ENCODE data around the gene EFTUD2.

EFTUD2 gene

GRCh38 chr17:44898768-44899073 lies 524 bp downstream of the EFTUD2 start:
- TF ChIP-seq GATA2 (IDR thresholded peaks at IDR 0.05; ENCODE audit: low read depth, low read length) (no peak), GATA3 (IDR thresholded peaks at IDR 0.05; ENCODE audit: low read depth, low read length) (no peak)

GRCh38 chr17:44894642-44895041 lies 4.6 kb downstream of the EFTUD2 start:
- TF ChIP-seq GATA3 (IDR thresholded peaks at IDR 0.05; ENCODE audit: low read depth, low read length) (no peak), GATA2 (IDR thresholded peaks at IDR 0.05; ENCODE audit: low read depth, low read length) (no peak)

DNA sequence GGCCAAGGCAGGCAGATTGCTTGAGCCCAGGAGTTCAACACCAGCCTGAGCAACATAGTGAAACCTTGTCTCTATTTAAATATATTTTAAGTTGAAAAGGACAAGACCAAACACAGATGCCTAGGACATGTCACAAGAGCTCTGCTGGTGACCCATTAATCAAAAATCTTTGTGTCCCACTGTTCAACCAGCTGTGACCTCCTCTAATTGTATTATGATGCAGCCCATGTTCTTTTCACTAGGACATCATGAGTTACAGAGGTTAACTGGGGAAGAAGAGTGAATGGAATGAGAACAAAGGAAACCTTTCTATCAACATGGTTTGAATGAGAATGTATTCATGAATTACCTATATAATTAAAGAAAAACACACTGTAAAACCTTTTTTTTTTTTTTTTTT lies 7.0 kb downstream of the EFTUD2 start:
- no peak for TF ChIP-seq GATA3 (IDR thresholded peaks at IDR 0.05; ENCODE audit: low read depth, low read length)
- TF ChIP-seq GATA2 (IDR thresholded peaks at IDR 0.05; ENCODE audit: low read depth, low read length) = no peak

GRCh38 chr17:44889003-44889402 lies 10.2 kb downstream of the EFTUD2 start:
- TF ChIP-seq GATA3 (IDR thresholded peaks at IDR 0.05; ENCODE audit: low read depth, low read length) = no peak
- no peak for TF ChIP-seq GATA2 (IDR thresholded peaks at IDR 0.05; ENCODE audit: low read depth, low read length)

DNA sequence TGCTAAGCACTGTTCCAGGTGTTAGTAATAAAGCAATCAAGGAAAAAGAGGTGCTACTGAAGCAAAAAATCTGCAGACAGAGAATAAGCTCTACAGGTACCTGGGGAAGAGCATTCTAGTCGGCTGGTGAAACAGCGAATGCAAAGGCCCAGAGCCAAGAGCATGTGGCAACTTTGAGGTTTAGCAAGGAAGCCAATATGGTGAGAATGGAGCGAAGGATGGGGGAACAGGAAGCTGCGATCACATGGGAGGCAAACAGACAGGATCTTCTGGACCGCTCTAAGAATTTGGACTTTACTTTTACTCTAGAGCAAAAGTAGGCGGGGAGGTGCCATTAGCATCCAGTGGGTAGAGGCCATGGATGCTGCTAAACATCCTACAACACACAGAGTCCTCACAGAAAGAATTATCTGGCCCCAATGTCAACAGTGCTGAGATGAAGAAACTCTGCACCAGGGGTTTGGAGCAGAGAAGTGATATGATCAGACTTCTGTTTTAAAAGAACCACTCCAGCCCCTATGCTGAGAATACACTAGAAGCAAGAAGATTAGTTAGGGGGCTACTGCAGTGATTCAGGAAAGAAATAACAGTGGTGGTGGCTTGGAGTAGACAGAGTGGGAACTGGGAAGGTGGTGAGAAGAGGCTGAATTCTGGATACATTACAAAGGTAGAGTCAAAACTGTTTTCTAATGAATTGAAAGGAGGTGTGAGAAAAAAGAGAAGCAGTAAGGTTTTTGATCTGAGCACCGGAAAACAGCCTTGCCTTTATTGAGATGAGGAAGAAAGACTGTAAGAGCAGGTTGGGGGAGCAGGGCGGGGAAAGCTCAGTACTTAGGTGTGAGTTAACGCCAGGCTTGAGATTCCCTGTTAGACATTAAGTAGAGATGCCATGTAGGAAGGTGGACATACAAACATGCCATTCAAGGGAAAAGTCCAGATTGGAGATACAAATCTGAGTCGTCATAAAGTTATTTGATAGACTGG lies 11.0 kb downstream of the EFTUD2 start:
- TF ChIP-seq GATA2 (IDR thresholded peaks at IDR 0.05; ENCODE audit: low read depth, low read length) (no peak), GATA3 (IDR thresholded peaks at IDR 0.05; ENCODE audit: low read depth, low read length) (no peak)

- TF ChIP-seq GATA2 (IDR thresholded peaks at IDR 0.05; ENCODE audit: low read depth, low read length) (no peak), GATA3 (IDR thresholded peaks at IDR 0.05; ENCODE audit: low read depth, low read length) (no peak)
Observed at GRCh38 chr17:44887016-44887415, 12.2 kb downstream of the EFTUD2 start.

DNA sequence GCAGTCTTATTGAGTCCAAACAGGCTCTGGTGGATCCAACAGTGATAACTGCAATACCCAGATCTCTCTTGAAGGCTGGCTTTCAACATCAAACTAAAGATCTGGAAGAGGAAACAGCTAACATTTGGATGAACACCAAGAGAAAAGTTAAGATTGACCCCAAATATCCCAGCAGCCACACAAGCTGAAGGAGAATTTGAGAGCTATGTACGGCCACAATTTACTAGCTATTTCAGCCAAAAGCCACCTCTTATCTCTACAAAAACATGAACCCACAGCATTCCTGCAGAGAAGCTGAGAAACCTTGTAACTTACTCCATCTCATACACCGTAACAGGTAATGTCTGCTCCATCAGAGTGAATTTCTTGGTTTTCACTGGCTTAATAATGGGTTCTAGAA lies 14.3 kb downstream of the EFTUD2 start:
- no peak for TF ChIP-seq GATA3 (IDR thresholded peaks at IDR 0.05; ENCODE audit: low read depth, low read length)
- TF ChIP-seq GATA2 (IDR thresholded peaks at IDR 0.05; ENCODE audit: low read depth, low read length) = no peak

DNA sequence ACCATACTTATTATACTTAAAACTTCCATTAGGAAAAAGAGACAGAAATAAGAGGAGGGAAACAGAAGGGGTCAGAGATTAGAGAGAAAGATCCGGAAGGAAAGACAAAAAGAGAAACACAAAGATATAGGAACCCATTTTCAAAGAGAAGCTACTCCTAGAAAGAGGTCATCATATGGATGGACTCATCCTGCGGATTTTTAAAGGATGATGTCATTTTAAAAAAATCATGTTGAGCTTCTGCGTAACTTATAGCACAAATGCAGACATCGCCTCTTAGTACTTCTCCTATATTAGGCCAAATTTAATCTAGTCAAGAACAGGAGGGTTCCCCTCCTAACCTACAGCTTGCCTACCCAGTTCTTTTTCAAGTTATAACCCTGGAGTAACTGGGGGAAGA lies 18.1 kb downstream of the EFTUD2 start:
- TF ChIP-seq GATA3 (IDR thresholded peaks at IDR 0.05; ENCODE audit: low read depth, low read length) (no peak), GATA2 (IDR thresholded peaks at IDR 0.05; ENCODE audit: low read depth, low read length) (no peak)

GRCh38 chr17:44880062-44880461 lies 19.2 kb downstream of the EFTUD2 start:
- TF ChIP-seq GATA2 (IDR thresholded peaks at IDR 0.05; ENCODE audit: low read depth, low read length) (no peak), GATA3 (IDR thresholded peaks at IDR 0.05; ENCODE audit: low read depth, low read length) (no peak)

DNA sequence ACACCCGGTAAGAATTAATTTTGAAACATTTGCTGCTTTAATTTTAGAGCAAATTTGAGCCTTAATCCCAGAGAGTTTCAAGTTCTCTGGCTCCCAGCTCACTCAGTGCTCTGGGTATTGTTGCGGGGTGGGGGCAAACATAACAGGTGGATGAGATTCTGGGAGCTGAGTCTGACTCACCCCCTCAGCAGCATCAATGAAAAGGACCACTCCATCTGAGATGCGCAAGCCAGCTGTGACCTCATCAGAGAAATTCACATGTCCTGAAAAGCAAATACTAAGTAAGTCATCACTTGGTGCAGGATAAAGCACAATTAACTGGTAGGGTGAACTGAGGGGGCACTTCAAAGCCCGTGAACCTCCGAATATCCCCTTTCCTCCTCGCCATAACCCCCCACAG lies 19.9 kb downstream of the EFTUD2 start:
- TF ChIP-seq GATA3 (IDR thresholded peaks at IDR 0.05; ENCODE audit: low read depth, low read length) = no peak
- TF ChIP-seq GATA2 (IDR thresholded peaks at IDR 0.05; ENCODE audit: low read depth, low read length) = no peak

- TF ChIP-seq GATA3 (IDR thresholded peaks at IDR 0.05; ENCODE audit: low read depth, low read length) (no peak), GATA2 (IDR thresholded peaks at IDR 0.05; ENCODE audit: low read depth, low read length) (no peak)
Observed at GRCh38 chr17:44878627-44879221, 20.5 kb downstream of the EFTUD2 start.

- TF ChIP-seq GATA2 (IDR thresholded peaks at IDR 0.05; ENCODE audit: low read depth, low read length) = no peak
- no peak for TF ChIP-seq GATA3 (IDR thresholded peaks at IDR 0.05; ENCODE audit: low read depth, low read length)
Observed at GRCh38 chr17:44877121-44877520, 22.1 kb downstream of the EFTUD2 start.

DNA sequence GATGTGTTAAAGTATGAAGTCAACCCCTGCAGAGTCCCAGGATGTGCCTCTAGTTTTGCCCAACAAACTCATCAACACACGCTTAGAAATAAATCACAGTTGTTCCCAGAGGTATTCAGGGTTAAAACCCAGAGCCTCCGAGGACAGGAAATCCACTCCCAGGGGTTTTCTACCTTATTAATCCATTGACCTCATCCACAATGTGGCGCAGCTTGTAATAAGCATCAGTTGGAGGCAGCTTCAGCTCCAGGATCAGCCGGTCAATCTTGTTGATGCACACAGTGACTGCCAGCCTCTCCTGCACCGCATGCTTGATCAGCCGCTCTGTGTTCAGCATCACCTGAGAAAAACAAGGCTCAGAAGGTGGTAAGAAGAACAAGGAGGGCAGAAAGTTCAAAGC lies 23.5 kb downstream of the EFTUD2 start:
- TF ChIP-seq GATA2 (IDR thresholded peaks at IDR 0.05; ENCODE audit: low read depth, low read length) = no peak
- TF ChIP-seq GATA3 (IDR thresholded peaks at IDR 0.05; ENCODE audit: low read depth, low read length) = no peak

DNA sequence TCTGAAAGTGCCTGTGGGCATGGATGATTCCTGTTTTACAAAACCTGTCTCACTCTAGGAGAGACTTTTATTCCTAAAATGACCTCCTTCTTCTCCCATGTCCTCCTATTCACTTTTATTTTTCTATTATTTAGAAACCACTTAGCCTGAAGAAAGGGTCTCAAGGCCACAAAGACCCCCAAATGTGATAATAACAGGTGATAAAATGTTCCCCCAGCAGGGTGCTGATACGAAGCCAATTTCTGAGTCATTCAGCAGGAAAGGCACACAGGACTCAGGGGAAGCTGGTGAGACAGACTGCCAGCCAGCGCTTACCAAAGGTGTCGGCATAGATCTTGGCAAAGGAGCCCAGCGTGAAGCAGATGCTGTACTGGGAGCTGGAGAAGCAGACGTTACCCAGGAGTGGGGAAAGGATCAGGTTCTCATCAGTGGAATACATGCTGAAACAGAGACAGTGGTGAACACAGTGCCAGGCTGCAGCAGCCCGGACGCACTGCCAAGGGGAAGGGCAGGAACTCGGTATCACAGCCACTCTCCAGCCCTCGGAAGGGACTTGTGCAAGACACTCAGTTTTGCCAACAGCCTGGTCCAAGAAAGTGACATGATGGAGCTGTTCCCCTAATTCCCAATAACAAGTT lies 27.0 kb downstream of the EFTUD2 start:
- TF ChIP-seq GATA3 (IDR thresholded peaks at IDR 0.05; ENCODE audit: low read depth, low read length) (no peak), GATA2 (IDR thresholded peaks at IDR 0.05; ENCODE audit: low read depth, low read length) (no peak)

- TF ChIP-seq GATA2 (IDR thresholded peaks at IDR 0.05; ENCODE audit: low read depth, low read length) = no peak
- no peak for TF ChIP-seq GATA3 (IDR thresholded peaks at IDR 0.05; ENCODE audit: low read depth, low read length)
Observed at GRCh38 chr17:44871556-44871955, 27.7 kb downstream of the EFTUD2 start.
